NCI-H510A (cell line): ENCODE data around the gene SLFN5.
A peak's percentile ranks its signal among the peaks of the same experiment; 100 is the strongest.
"Not testable (repeated sequence)": the region's sequence is repeated elsewhere in the genome, so short reads cannot be mapped to it uniquely, and the experiment has no call there.

Source experiments
- DNase-seq: peaks from one replicate; lab custom pipeline; 2025; lab: John Stamatoyannopoulos, UW

The SLFN5 gene

GRCh38 chr17:35242805-35243560, at the start of gene SLFN5:
Gene SLFN5, plus strand, starts transcription at chr17:35243072. Its CDS starts 15,619 bp downstream, at chr17:35258691.
- peak; percentile 2 for DNase-seq

GRCh38 chr17:35194001-35194400, 48.9 kb upstream of the SLFN5 start, which contains the start of gene SLC35G3:
Gene SLC35G3, minus strand, starts transcription at chr17:35194393. Its CDS starts 86 bp downstream, at chr17:35194307.
- DNase-seq: not testable (repeated sequence)

GRCh38 chr17:35195062-35195461, 47.8 kb upstream of the SLFN5 start:
- DNase-seq: not testable (repeated sequence)

- not testable (repeated sequence) for DNase-seq
These were observed 40.3 kb upstream of the SLFN5 start for GRCh38 chr17:35202582-35202981.

GRCh38 chr17:35210741-35211140, 32.1 kb upstream of the SLFN5 start:
- DNase-seq: no peak

- no peak for DNase-seq
These were observed 30.2 kb upstream of the SLFN5 start for GRCh38 chr17:35212668-35213067.

- DNase-seq: no peak
These were observed 29.4 kb upstream of the SLFN5 start for GRCh38 chr17:35213412-35213940.

- no peak for DNase-seq
These were observed 28.7 kb upstream of the SLFN5 start for GRCh38 chr17:35214192-35214591.

- DNase-seq: no peak
These were observed 28.1 kb upstream of the SLFN5 start for GRCh38 chr17:35214631-35215273.

GRCh38 chr17:35217107-35217506, 25.8 kb upstream of the SLFN5 start:
- DNase-seq: no peak

- no peak for DNase-seq
These were observed 24.0 kb upstream of the SLFN5 start for GRCh38 chr17:35218915-35219314.

GRCh38 chr17:35222452-35222851, 20.4 kb upstream of the SLFN5 start:
- no peak for DNase-seq

- no peak for DNase-seq
These were observed 18.4 kb upstream of the SLFN5 start for GRCh38 chr17:35224436-35224835.

GRCh38 chr17:35227546-35227945, 15.3 kb upstream of the SLFN5 start:
- no peak for DNase-seq

- no peak for DNase-seq
These were observed 13.2 kb upstream of the SLFN5 start for GRCh38 chr17:35229638-35230037.

- not testable (repeated sequence) for DNase-seq
These were observed 8.6 kb upstream of the SLFN5 start for GRCh38 chr17:35234315-35234714.

- no peak for DNase-seq
These were observed 7.6 kb upstream of the SLFN5 start for GRCh38 chr17:35235289-35235688.

- no peak for DNase-seq
These were observed 7.0 kb upstream of the SLFN5 start for GRCh38 chr17:35235917-35236316.

GRCh38 chr17:35236821-35237220, 6.1 kb upstream of the SLFN5 start:
- no peak for DNase-seq

- DNase-seq: no peak
These were observed 4.1 kb upstream of the SLFN5 start for GRCh38 chr17:35238821-35239220.

GRCh38 chr17:35239823-35240222, 3.0 kb upstream of the SLFN5 start:
- DNase-seq: no peak

GRCh38 chr17:35240861-35241260, 2.0 kb upstream of the SLFN5 start:
- no peak for DNase-seq

- DNase-seq: no peak
These were observed 1.4 kb upstream of the SLFN5 start for GRCh38 chr17:35241520-35241919.
